HG02763 (cell line): ENCODE measurements around the gene PRAMEF17.
"Not testable (repeated sequence)": the region's sequence is repeated elsewhere in the genome, so short reads cannot be mapped to it uniquely, and the experiment has no call there.

Experiments used
- ATAC-seq: cut with Tn5 transposase; IDR thresholded peaks from one replicate; pipeline ENCODE4 v1.9.1; 2021; ENCODE audit warnings: mild to moderate bottlenecking, moderate library complexity; ENCODE audit not compliant: unreplicated experiment

Gene PRAMEF17, protein sequence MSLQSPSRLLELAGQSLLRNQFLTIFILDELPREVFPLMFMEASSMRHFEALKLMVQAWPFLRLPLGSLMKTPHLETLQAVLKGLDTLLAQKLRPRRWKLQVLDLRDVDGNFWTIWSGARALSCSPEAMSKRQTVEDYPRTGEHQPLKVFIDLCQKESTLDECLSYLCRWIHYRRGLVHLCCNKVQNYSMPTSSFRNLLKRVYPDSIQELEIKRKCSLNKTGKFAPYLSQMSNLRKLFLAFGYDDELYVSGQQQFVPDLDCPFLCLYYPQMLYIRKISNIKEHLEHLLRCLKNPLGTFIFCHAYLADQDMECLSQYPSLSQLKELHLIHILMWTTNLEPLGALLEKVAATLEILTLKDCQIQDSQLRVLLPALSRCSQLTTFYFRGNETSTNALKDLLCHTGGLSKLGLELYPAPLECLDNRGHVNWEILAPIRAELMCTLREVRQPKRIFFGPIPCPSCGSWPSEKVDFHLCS

DNA sequence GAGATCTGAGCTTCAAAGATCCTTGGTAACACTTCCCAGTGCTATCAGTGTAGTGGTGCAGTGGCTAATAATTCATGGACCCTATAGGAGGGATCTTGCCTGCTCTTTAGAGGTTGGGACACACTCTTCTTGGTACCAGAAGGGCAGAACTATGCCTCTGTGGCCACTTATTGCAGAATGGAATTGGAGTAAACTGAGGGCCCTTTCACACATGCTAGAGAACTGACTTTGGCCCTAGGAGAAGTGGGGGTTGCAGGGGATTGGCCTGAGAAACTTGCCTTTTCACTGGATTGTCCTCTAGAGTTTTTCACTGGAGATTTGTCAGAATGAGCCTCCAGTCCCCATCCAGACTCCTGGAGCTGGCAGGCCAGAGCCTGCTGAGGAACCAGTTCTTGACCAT is at the start of gene PRAMEF17:
TSS of gene PRAMEF17 (plus strand) at position 301 of the 400 bp plus-strand sequence. CDS start at position 327, 26 bp downstream.
- ATAC-seq: not testable (repeated sequence)

DNA sequence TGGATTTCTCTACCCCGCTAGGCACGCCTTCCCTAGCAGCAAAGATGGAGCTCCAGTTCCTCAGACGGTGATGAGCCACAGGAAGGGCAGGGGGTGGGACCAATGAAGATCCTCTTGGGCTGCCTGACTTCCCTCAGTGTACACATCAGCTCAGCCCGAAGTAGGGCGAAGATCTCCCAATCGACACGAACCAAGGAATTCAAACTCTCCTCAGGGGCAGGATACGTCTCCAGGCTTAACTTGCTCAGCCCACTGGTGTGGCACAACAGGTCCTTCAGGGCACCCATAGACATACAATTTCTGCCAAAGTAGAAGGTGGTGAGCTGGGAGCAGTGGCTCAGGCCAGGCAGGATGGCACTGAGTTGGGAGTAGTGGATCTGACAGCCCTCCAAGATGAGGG is 46.9 kb upstream of the PRAMEF17 start:
- ATAC-seq: not testable (repeated sequence)

DNA sequence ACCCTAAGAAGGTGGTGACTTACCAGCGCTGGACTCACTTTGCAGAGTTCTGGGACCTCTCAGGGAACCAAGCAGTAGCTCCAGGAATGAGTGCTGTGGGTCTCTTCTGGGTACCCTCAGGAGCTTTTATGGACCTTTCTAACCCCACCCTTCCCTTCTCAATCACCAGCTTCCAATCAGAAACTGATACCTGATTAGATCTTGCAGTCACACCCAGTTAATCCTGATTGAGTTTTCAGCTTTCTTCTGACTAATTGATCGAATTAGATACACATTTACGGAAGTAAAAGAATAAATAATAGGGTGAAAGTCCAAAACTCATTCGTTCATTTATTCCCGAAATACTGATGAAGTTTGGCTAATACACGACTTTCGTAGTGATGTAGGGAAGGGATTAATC is 42.4 kb upstream of the PRAMEF17 start, which contains the start of gene PRAMEF14:
TSS of gene PRAMEF14 (minus strand) at position 101 of the 400 bp plus-strand sequence. CDS start 1,820 bp downstream, outside the sequence.
- ATAC-seq: not testable (repeated sequence)

DNA sequence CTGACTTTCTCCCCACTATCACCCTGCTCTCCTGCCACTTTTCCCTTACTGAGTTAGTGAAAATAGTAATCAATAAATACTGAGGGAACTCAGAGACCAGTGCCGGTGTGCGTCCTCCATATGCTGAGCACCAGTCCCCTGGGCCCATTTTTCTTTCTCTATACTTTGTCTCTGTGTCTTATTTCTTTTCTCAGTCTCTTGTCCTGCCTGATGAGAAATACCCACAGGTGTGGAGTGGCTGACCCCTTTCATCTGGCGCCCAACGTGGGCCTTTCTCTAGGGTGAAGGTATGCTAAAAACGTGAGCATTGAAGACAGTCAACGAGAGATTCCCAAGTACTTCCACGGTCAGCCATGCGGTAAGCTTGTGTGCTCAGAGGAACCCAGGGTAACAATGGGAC is 36.0 kb upstream of the PRAMEF17 start:
- ATAC-seq: not testable (repeated sequence)

DNA sequence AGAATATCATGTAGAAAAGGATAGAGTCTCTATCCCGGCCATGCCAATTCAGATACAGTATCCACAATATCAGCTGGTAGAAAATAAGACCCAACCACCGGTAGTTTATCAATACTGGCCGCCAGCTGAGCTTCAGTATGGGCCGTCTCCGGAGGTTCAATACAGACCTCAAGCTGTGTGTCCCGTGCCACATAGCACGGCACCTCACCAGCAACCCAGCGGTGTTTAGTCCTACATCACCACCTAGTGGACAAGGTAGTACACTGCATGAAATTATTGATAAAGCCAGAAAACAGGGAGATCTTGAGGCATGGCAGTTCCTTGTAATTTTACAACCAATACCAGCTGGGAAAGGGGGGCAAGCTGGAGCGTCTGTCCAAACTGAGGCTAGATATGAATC is 35.0 kb upstream of the PRAMEF17 start:
- not testable (repeated sequence) for ATAC-seq

DNA sequence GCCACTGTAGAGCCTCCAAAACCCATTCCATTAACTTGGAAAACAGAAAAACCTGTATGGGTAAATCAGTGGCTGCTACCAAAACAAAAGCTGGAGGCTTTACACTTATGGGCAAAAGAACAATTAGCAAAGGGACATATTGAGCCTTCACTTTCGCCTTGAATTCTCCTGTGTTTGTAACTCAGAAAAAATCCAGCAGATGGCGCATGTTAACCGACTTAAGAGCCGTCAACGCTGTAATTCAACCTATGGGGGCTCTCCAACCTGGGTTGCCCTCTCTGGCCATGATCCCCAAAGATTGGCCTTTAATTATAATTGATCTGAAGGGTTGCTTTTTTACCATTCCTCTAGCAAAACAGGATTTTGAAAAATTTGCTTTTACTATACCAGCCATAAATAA is 32.7 kb upstream of the PRAMEF17 start:
- ATAC-seq: not testable (repeated sequence)

DNA sequence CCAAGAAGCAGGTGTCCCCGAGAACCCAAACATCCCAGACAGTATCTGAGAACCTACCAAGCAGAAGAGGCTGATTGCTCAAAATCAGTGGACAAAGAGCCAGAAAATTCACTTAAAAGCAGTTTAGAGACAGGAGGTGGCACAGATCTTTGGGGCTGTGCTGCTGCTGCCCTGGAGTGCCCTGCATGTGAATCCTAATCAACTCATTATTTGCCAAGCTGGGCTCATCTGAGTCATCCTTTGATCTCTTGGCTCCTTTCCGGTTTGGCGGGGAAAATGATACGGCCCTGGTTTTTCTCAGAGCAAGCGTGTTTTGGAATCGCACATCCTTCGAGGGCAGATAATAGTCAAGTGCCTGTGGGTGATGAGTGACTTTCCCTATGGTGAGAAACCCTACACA is 27.1 kb upstream of the PRAMEF17 start:
- ATAC-seq: not testable (repeated sequence)

DNA sequence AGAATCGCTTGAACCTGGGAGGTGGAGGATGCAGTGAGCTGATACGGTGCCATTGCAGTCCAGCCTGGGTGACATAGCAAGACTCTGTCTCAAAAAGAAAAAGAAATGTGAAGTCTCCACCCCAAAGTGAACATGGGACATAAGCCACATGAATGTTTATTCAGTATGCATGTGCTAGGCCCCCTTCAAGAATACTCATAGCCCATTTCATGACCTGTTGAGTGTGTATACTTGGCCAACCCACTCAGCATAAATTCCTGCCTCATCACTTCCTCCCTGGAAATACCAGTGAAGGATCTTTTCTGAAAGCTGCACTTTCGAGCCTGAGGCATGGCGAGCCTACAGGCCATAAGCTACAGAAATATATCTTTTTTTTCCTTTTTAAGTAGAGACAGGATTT is 24.5 kb upstream of the PRAMEF17 start:
- ATAC-seq: not testable (repeated sequence)

DNA sequence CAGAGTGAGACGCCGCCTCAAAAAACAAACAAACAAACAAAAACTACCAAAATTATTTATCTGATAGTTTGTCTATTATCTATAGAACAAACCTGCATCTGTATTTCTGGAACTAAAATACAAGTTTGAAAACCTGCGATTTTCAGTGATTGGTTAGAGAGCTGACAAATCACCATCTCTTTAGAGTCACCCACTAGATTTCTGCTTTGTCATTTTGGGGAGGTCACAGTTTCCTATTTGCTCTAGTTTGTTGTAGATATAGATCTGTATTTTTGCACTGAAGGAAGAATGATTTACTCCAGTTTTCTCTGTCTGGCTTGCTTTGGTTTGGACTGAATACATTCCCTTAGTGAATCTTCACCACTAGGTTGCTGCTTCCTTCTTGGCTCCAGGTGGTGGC is 22.9 kb upstream of the PRAMEF17 start:
- not testable (repeated sequence) for ATAC-seq

DNA sequence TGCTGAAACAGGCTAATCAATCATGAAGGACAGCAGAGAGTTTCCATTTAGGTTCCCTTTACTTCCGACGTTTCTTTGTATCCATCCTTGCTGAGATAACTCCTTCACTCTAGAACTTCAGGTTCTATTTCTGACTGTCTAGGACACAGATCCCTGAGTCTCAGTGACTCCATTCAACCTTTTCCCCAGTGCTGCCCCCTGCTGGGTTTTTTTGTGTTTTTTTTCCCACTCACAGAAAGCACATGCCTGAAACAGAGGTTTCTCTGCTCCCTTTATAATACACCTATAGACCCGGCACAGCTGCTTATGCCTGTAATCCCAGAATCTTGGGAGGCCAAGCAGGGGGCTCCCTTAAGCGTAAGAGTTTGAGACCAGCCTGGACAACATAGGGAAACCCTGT is 20.9 kb upstream of the PRAMEF17 start:
- ATAC-seq: not testable (repeated sequence)

DNA sequence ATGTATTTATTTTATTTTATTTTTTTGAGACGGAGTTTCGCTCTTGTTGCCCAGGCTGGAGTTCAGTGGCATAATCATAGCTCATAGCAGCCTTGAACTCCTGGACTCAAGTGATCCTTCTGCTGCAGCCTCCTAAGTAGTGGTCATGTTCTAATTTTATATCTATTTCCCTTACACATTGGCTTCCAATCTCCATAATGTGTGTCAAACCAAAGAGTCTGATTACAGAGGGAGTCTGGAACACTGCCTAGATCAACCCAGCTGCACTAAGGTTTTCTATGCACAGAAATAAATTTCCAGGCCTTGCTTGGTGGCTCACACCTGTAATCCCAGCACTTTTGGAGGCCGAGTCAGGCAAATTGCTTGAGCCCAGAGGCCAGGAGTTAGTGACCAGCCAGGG is 10.4 kb upstream of the PRAMEF17 start:
- ATAC-seq: not testable (repeated sequence)

DNA sequence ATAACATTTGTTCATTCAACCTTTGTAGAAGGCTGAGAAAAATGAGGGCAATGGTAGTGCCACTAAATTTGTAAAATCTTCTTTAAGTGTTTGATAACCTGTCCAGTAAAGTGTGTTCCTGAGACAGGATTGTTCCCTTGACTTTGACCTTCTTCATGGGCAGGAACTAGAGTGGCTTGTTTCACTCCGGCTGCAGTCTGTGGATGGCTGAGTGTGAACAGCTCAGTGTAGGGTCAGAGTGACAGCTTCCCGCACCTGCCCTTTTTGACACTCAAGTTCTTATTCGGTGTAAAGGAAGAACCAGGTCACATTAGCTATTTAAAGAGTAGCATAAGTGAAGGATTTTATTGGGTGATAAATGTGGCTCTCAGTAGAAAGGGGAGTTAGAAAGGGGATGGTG is 9.1 kb upstream of the PRAMEF17 start:
- ATAC-seq: not testable (repeated sequence)

DNA sequence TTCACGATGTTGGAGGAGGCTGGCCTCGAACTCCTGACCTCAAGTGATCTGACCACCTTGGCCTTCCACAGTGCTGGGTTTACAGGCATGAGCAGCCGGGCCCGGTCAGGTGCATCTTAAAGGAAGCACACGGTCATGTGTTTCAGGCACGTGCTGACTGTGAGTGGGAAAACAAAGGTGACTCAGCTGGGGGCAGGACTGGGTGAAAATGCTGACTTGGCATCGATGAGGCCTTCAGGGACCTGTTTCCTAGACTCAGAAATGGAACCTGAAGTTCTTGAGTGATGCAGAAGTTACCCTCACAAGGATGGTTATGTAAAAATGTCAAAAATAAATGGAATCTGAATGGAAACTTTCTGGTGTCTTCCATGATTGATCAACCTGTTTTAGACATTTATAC is 3.6 kb downstream of the PRAMEF17 start:
- ATAC-seq: not testable (repeated sequence)

DNA sequence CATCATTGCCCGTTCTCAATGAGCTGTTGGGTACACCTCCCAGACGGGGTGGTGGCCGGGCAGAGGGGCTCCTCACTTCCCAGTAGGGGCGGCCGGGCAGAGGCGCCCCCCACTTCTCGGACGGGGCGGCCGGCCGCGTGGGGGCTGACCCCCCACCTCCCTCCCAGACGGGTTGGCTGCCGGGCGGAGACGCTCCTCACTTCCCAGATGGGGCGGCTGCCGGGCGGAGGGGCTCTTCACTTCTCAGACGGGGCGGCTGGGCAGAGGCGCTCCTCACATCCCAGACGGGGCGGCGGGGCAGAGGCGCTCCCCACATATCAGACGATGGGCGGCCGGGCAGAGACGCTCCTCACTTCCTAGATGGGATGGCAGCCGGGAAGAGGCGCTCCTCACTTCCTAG is 5.3 kb downstream of the PRAMEF17 start:
- ATAC-seq: not testable (repeated sequence)

DNA sequence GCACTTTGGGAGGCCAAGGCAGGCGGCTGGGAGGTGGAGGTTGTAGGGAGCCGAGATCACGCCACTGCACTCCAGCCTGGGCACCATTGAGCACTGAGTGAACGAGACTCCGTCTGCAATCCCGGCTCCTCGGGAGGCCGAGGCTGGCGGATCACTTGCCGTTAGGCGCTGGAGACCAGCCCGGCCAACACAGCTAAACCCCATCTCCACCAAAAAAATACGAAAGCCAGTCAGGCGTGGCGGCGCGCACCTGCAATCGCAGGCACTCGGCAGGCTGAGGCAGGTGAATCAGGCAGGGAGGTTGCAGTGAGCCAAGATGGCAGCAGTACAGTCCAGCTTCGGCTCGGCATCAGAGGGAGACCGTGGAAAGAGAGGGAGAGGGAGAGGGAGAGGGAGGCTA is 5.9 kb downstream of the PRAMEF17 start:
- ATAC-seq: not testable (repeated sequence)

DNA sequence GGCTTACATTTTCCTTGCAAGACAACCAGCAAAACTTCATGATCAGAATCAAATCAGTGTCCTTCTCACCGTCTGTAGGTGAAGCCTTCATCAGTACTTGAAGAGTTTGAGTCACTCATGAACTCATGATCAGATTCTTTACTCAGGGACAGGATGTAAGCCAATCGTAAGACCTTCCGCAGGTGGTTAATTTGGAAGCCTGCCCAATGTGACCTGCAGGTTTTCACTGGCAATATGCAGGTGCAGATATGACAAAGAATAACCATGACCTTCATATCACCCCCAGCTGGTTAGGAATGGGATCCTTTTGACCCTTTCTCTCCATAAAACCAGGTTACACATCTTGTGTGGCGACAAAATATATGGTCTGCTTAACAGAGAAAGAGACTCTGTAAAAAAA is 18.4 kb downstream of the PRAMEF17 start:
- no peak for ATAC-seq

DNA sequence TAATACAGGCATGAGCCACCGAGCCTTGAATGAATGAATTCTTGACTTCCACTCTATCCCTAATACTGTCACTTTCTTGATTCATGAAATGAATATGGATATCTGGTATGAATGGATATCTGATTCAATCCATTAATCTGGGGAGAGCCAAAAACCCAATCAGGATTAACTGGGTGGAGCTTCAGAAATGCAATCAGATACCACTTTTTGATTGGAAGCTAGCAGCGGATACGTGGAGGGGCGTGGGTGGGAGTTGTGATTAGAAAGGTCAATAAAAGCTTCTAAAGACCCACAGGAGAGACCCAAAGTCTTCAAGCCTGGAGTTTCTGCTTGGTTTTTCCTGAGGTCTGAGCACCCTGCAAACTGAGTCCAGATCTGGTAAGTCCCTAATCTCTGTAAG is 20.7 kb downstream of the PRAMEF17 start, which contains the start of gene PRAMEF20:
TSS of gene PRAMEF20 (plus strand) at position 301 of the 400 bp plus-strand sequence. CDS start 5,905 bp downstream, outside the sequence.
- not testable (repeated sequence) for ATAC-seq

DNA sequence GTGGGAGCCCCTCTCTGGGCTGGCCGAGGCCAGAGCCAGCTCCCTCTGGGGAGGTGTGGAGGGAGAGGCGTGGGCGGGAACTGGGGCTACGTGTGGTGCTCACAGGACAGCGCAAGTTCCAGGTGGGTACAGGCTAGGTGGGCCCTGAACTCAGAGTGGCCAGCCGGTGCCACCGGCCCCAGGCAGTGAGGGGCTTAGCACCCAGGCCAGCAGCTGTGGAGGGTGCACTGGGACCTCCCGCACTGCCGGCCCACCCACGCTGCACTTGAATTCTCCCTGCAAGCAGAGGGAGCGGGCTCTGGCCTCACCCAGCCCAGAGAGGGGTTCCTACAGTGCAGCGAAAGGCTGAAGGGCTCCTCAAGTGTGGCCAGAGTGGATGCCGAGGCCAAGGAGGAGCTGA is 41.1 kb downstream of the PRAMEF17 start:
- ATAC-seq: no peak

DNA sequence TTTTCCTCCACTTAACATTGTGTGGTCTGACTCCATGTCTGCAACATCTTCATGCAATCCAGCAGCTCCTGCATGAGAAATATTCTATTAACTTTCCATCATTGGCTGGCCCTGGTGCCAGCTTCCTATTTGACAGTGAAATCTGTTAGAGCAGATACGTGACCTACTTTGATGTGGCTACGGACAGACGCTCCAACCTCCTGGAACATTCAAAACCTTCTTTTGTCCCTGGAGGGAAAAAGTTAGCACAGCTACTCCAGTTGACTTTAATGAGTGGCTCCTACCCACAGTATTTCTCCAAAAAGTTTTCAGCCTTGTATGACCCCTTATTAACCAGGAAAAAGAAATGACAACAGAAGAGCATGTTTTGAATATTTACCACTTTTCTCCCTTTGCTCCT is 42.8 kb downstream of the PRAMEF17 start:
- no peak for ATAC-seq

DNA sequence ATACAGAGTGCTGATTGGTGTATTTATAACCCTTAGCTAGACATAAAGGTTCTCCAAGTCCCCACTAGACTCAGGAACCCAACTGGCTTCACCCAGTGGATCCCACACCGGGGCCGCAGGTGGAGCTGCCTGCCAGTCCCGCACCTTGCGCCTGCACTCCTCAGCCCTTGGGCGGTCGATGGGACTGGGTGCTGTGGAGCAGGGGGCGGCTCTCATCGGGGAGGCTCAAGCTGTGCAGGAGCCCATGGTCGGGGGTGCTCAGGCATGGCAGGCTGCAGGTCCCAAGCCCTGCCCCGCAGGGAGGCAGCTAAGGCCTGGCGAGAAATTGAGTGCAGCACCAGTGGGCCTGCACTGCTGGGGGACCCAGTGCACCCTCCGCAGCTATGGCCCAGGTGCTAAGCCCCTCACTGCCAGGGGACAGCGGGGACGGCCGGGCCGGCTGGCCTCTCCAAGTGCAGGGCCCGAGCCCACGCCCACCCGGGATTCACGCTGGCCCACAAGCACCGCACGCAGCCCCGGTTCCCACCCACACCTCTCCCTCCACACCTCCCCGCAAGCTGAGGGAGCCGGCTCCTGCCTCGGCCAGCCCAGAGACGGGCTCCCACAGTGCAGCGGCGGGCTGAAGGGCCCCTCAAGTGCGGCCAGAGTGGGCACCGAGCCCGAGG is 44.4 kb downstream of the PRAMEF17 start:
- ATAC-seq: not testable (repeated sequence)

DNA sequence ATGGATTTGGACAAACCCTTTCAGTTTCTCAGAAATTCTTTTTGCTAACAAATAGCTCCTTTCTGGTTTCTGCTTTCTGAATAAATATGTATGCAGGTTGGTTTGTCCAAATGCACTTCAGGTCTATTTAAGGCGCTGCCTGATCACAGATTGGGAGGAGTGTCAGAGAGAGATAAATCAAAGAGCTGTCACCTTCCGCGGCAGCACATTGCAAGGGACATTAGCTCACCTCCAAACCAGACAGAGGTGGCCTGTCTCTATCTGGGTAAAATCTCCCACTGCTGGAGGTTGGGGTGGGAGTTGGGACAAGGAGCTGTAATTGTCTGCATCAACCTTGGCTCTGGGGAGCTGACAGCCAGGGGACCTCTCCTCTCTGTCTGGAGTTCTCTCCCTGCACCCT is 46.0 kb downstream of the PRAMEF17 start:
- ATAC-seq: no peak
